GM06990 (cell line): ENCODE measurements around the gene CALU.

ENCODE experiments used
- DNase-seq: peaks from one replicate; pipeline ENCODE4 v3.0.0-alpha.2; 2011; ENCODE audit not compliant: insufficient read length; ENCODE audit errors: extremely low read depth
- H3K27me3 ChIP-seq: replicated peaks from 2 replicates; pipeline ENCODE4 v1.6.0; 2011; ENCODE audit warnings: low read length; ENCODE audit not compliant: control insufficient read depth, insufficient read depth
- H3K36me3 ChIP-seq: 2 replicates; pipeline ENCODE4 v1.5.1; 2011; ENCODE audit warnings: low read length; ENCODE audit not compliant: control insufficient read depth, insufficient read depth
- H3K4me3 ChIP-seq: replicated peaks from 2 replicates; pipeline ENCODE4 v1.5.1; 2011; ENCODE audit warnings: low read depth, mild to moderate bottlenecking, control low read depth, low read length
- TF ChIP-seq, protein P1 (sequence below): IDR thresholded peaks from 2 replicates; pipeline ENCODE4 v1.5.1; 2011; ENCODE audit warnings: low read length, control low read depth, mild to moderate bottlenecking, inconsistent platforms; ENCODE audit not compliant: insufficient read depth, poor library complexity, severe bottlenecking

Gene CALU

GRCh38 chr7:128732521-128733277, 6.5 kb upstream of the CALU start:
- DNase-seq = no peak
- H3K36me3 ChIP-seq = no peaks in the 10 kb centered on the region
- TF ChIP-seq, protein P1, sequence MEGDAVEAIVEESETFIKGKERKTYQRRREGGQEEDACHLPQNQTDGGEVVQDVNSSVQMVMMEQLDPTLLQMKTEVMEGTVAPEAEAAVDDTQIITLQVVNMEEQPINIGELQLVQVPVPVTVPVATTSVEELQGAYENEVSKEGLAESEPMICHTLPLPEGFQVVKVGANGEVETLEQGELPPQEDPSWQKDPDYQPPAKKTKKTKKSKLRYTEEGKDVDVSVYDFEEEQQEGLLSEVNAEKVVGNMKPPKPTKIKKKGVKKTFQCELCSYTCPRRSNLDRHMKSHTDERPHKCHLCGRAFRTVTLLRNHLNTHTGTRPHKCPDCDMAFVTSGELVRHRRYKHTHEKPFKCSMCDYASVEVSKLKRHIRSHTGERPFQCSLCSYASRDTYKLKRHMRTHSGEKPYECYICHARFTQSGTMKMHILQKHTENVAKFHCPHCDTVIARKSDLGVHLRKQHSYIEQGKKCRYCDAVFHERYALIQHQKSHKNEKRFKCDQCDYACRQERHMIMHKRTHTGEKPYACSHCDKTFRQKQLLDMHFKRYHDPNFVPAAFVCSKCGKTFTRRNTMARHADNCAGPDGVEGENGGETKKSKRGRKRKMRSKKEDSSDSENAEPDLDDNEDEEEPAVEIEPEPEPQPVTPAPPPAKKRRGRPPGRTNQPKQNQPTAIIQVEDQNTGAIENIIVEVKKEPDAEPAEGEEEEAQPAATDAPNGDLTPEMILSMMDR = no peak

DNA sequence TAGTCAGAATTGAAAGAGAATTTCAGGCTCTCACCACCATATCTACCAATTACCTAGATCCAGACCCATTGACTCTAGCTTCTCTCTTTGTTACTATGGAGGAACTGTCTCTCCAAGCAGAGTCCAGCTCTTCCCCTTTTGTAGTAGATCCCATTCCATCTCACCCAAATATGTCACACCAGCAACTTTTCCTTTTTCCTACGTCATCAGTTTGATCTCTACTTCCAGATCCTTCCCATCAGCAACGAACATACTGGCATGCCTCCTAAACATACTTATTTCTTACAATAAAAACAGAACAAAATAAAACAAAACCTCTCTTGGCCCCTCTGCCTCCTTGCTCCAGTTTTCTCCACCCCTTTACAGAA, 5.9 kb upstream of the CALU start:
- TF ChIP-seq, protein P1 = no peak
- no peaks in the 10 kb centered on the region for H3K36me3 ChIP-seq
- DNase-seq = no peak
- no peaks in the 10 kb centered on the region for H3K27me3 ChIP-seq
- H3K4me3 ChIP-seq = no peak overlapping the region

More at GRCh38 chr7:128732521-128733277, 6.5 kb upstream of the CALU start:
- no peaks in the 10 kb centered on the region for H3K27me3 ChIP-seq
- no peak overlapping the region for H3K4me3 ChIP-seq

DNA sequence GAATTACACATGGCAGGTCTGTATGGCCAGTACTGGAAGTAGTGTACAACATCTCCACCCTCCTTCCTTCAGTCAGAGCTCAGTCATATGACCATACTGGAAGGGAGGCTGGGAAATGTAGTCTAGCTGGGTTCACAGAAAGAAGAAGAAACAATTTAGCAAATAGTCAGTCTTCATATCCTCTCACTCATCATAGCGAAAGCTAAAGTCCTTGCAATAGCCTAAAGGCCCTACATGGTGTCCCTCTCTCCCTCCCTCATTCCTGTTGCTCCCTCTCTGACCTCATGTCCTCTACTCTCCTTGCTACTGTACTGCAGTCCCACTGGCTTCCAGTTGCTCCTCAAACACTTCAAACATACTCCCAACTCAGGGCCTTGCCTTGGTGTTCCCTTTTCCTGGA, 4.3 kb upstream of the CALU start:
- Histone ChIP-seq H3K27me3 (no peaks in the 10 kb centered on the region), H3K4me3 (no peak overlapping the region), H3K36me3 (no peaks in the 10 kb centered on the region)
- no peak for DNase-seq
- TF ChIP-seq, protein P1 = no peak

- H3K27me3 ChIP-seq = no peaks in the 10 kb centered on the region
- TF ChIP-seq, protein P1 = no peak
- DNase-seq = no peak
- no peaks in the 10 kb centered on the region for H3K36me3 ChIP-seq
- H3K4me3 ChIP-seq = no peak overlapping the region
Measured at GRCh38 chr7:128735436-128735835, 3.7 kb upstream of the CALU start.

DNA sequence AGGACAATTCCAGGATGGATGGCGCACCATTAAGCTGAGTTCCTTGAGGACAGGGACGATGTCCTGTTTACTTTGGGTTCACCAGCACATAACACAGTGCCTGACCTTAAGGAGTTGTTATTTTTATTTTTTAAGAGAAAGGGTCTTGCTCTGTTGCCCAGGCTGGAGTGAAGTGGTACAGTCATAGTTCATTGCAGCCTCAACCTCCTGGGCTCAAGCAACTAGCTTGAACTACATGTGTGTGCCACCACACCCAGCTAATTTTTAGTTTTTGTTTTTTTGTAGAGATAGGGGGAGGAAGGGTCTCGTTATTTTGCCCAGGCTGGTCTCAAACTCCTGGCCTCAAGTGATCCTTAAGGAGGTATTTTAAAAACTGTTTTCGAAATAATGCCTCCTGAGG, 1.7 kb upstream of the CALU start:
- no peaks in the 10 kb centered on the region for H3K27me3 ChIP-seq
- no peak overlapping the region for H3K4me3 ChIP-seq
- no peaks in the 10 kb centered on the region for H3K36me3 ChIP-seq
- TF ChIP-seq, protein P1 = no peak
- DNase-seq = no peak

DNA sequence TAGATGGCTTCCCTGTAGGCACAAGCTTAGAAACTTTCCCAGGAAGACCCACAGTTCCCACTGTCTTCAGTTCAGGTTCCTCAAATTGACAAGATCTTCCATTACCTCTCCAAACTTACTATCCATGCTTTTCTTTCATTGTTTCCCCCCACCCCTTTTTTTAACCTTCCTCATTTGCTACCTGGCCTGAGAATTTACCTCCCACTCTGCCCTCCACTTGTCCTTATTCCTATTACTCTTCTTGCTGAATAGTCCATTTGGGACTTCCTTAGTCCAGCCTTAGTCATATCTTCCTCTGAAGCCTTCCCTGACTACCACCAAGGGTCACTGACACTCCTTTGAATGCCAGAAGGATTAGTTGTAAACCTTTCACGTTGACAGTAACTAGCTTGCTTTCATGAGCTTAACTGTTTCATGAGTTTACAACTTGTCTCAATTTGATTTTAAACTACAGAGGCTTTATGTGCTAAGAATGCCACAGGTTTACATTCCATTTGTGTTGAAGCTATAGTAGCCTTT, 1.2 kb upstream of the CALU start:
- Histone ChIP-seq H3K4me3 (no peak overlapping the region), H3K27me3 (no peaks in the 10 kb centered on the region), H3K36me3 (no peaks in the 10 kb centered on the region)
- no peak for DNase-seq
- TF ChIP-seq, protein P1 = no peak
